HepG2 (cell line): ENCODE measurements around the gene ALG5.

Source experiments
- CTCF ChIP-seq: sonication (generic); formaldehyde crosslinking; IDR thresholded peaks from 2 replicates; pipeline ENCODE4 v1.5.0; 2020; ENCODE audit warnings: mild to moderate bottlenecking, missing genetic modification reagents, moderate library complexity
- DBP ChIP-seq: sonication (generic); formaldehyde crosslinking; IDR thresholded peaks from 2 replicates; pipeline ENCODE4 v1.4.0; 2020; ENCODE audit warnings: missing genetic modification reagents; ENCODE audit errors: not compliant biosample characterization
- ISL2 ChIP-seq: sonication (generic); formaldehyde crosslinking; IDR thresholded peaks from 2 replicates; pipeline ENCODE4 v1.5.0; 2020; ENCODE audit warnings: missing genetic modification reagents
- POLR2A ChIP-seq, 2 experiments: IDR thresholded peaks; 2 replicates each; pipeline ENCODE4 v1.6.1; 2011; ENCODE audit warnings: low read depth in 2 of 2, low read length in 2 of 2, mild to moderate bottlenecking in 1 of 2, moderate library complexity in 1 of 2; ENCODE audit not compliant: insufficient read depth in 1 of 2
- POLR2AphosphoS5 ChIP-seq: IDR thresholded peaks from 2 replicates; pipeline ENCODE4 v1.6.1; 2012; ENCODE audit warnings: low read depth, low read length
- ZNF619 ChIP-seq: sonication (generic); formaldehyde crosslinking; IDR thresholded peaks from 2 replicates; pipeline ENCODE4 v1.4.0; 2020; ENCODE audit warnings: mild to moderate bottlenecking, missing genetic modification reagents
- ZNF713 ChIP-seq: sonication (generic); formaldehyde crosslinking; IDR thresholded peaks from 2 replicates; pipeline ENCODE4 v1.4.0; 2020; ENCODE audit warnings: mild to moderate bottlenecking, missing genetic modification reagents
- ZNF788 ChIP-seq: sonication (generic); formaldehyde crosslinking; IDR thresholded peaks from 2 replicates; pipeline ENCODE4 v1.5.0; 2020; ENCODE audit warnings: mild to moderate bottlenecking, missing genetic modification reagents, borderline replicate concordance

DNA sequence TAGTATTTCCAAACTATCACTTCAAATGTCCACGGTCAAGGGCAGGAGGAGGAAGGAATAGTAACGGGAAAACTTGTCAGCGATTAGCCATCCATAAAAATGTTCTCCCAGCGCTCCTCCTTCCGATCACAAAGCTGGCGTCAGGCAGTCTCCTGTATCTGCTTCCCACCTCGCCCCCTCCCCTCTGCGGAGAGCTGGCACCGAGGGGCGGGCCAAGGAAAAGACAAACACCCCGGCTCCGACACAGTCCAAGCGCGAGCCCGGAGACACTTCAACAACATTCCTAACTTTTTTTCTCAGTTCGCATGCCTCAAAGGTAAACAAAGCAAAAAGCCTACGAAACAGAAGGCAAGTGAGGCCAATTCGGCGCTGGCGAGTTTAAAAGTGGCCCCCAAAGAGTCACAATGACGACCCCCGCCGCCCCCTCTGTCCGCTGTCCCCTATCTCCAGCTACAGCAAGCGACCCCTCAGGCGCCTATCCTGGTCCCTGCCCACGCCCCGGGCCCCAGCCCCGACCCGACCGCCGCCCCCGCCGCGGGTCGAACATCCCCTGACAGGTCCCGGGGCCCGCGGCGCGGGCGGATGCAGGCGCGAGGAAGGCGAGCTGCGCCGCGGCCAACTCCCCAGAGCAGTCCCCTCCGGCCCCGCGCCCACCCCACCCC is 79.8 kb downstream of the ALG5 start:
- TF ChIP-seq ZNF619 (CRISPR knock-in tag) (no peak), ZNF788 (CRISPR knock-in tag) (peak; percentile 40; the same call in 1 of the 2 replicates), DBP (no peak), POLR2AphosphoS5 (no peak), CTCF (no peak), ZNF713 (CRISPR knock-in tag) (no peak), ISL2 (CRISPR knock-in tag) (no peak), POLR2A (IDR thresholded peaks at IDR 0.05; ENCODE audit: insufficient read depth in 1 of 2, low read depth in 2 of 2, low read length in 2 of 2) (peak in 1 of 2 experiments; percentile 27; a peak in 1 of 4 replicates)
